Mesenchymal stem cell (in vitro differentiated cells and primary cell): ENCODE measurements around the gene ZPBP2.

Experiments
- DNase-seq: peaks from one replicate; pipeline ENCODE4 v3.0.0-alpha.2; 2013
- H2AFZ ChIP-seq: one replicate; pipeline ENCODE4 v1.6.1; 2013; ENCODE audit warnings: low read depth, mild to moderate bottlenecking, control low read depth, inconsistent platforms, low read length, moderate library complexity
- H2AK5ac ChIP-seq: 2 replicates; pipeline ENCODE4 v1.6.1; 2013; ENCODE audit warnings: low read length, moderate library complexity, mild to moderate bottlenecking, inconsistent platforms; ENCODE audit not compliant: severe bottlenecking
- H2BK120ac ChIP-seq: one replicate; pipeline ENCODE4 v1.6.1; 2013; ENCODE audit warnings: low read depth, mild to moderate bottlenecking, inconsistent platforms, low read length, moderate library complexity
- H2BK12ac ChIP-seq, 2 experiments: one replicate each; pipeline ENCODE4 v1.6.1; 2013; ENCODE audit warnings: inconsistent platforms in 2 of 2, low read length in 2 of 2, mild to moderate bottlenecking in 2 of 2, moderate library complexity in 2 of 2, control low read depth in 1 of 2
- H2BK15ac ChIP-seq: one replicate; pipeline ENCODE4 v1.6.1; 2013; ENCODE audit warnings: mild to moderate bottlenecking, low read depth, inconsistent platforms; ENCODE audit not compliant: poor library complexity, severe bottlenecking
- H2BK5ac ChIP-seq: 2 replicates; pipeline ENCODE4 v1.6.1; 2013; ENCODE audit warnings: low read depth, mild to moderate bottlenecking, low read length, control low read depth, inconsistent platforms; ENCODE audit not compliant: poor library complexity, severe bottlenecking
- H3K14ac ChIP-seq, 2 experiments: one replicate each; pipeline ENCODE4 v1.6.1; 2013; ENCODE audit warnings: inconsistent platforms in 2 of 2, low read length in 2 of 2, control low read depth in 1 of 2, mild to moderate bottlenecking in 1 of 2, moderate library complexity in 1 of 2
- H3K18ac ChIP-seq, 2 experiments: one replicate each; pipeline ENCODE4 v1.6.1; 2013; ENCODE audit warnings: inconsistent platforms in 2 of 2, low read length in 2 of 2, control low read depth in 1 of 2, low read depth in 1 of 2, mild to moderate bottlenecking in 1 of 2
- H3K23ac ChIP-seq, 2 experiments: one replicate each; pipeline ENCODE4 v1.6.1; 2013; ENCODE audit warnings: inconsistent platforms in 2 of 2, low read length in 2 of 2, mild to moderate bottlenecking in 2 of 2, moderate library complexity in 2 of 2, control low read depth in 1 of 2
- H3K27ac ChIP-seq: 2 replicates; pipeline ENCODE4 v1.5.1; 2013; ENCODE audit warnings: mild to moderate bottlenecking, moderate library complexity, low read length, control low read depth, inconsistent platforms; ENCODE audit not compliant: poor library complexity, severe bottlenecking
- H3K27me3 ChIP-seq, 2 experiments: 2 replicates each; pipeline versions ENCODE4 v1.6.1 to v1.7.0; 2013; ENCODE audit warnings: low read length in 2 of 2, mild to moderate bottlenecking in 2 of 2, moderate library complexity in 2 of 2, control low read depth in 1 of 2, inconsistent platforms in 1 of 2; ENCODE audit not compliant: control insufficient read depth in 1 of 2, insufficient read depth in 1 of 2
- H3K36me3 ChIP-seq, 2 experiments: 2 replicates each; pipeline versions ENCODE4 v1.6.1 to v1.7.0; 2013; ENCODE audit warnings: low read length in 2 of 2, control low read depth in 1 of 2, inconsistent platforms in 1 of 2, low read depth in 1 of 2, mild to moderate bottlenecking in 1 of 2; ENCODE audit not compliant: insufficient read depth in 2 of 2, control insufficient read depth in 1 of 2
- H3K4ac ChIP-seq, 2 experiments: one replicate each; pipeline ENCODE4 v1.6.1; 2013; ENCODE audit warnings: inconsistent platforms in 2 of 2, low read length in 2 of 2, mild to moderate bottlenecking in 2 of 2, moderate library complexity in 2 of 2, control low read depth in 1 of 2, low read depth in 1 of 2
- H3K4me1 ChIP-seq: 2 replicates; pipeline ENCODE4 v1.6.1; 2013; ENCODE audit warnings: low read depth, low read length, control low read depth; ENCODE audit not compliant: control insufficient read depth, insufficient read depth
- H3K4me2 ChIP-seq: 2 replicates; pipeline ENCODE4 v1.6.1; 2013; ENCODE audit warnings: low read length, mild to moderate bottlenecking, inconsistent platforms; ENCODE audit not compliant: poor library complexity, severe bottlenecking
- H3K4me3 ChIP-seq, 2 experiments: 2 replicates each; pipeline versions ENCODE4 v1.5.1 to v1.7.0; 2013; ENCODE audit warnings: low read length in 2 of 2, mild to moderate bottlenecking in 2 of 2, control low read depth in 1 of 2, low read depth in 1 of 2; ENCODE audit not compliant: insufficient read depth in 1 of 2
- H3K79me1 ChIP-seq: replicated peaks from 2 replicates; pipeline ENCODE4 v1.6.1; 2013; ENCODE audit warnings: mild to moderate bottlenecking, control low read depth, low read length, inconsistent platforms; ENCODE audit not compliant: poor library complexity, severe bottlenecking
- H3K9ac ChIP-seq: 2 replicates; pipeline ENCODE4 v1.7.0; 2013; ENCODE audit warnings: mild to moderate bottlenecking, low read length, moderate library complexity
- H3K9me3 ChIP-seq: 2 replicates; pipeline ENCODE4 v1.7.0; 2013; ENCODE audit warnings: mild to moderate bottlenecking, low read length; ENCODE audit not compliant: control insufficient read depth
- H4K8ac ChIP-seq: one replicate; pipeline ENCODE4 v1.6.1; 2013; ENCODE audit warnings: inconsistent platforms, mild to moderate bottlenecking, low read length, moderate library complexity
- H4K91ac ChIP-seq: one replicate; pipeline ENCODE4 v1.6.1; 2013; ENCODE audit warnings: mild to moderate bottlenecking, low read length, inconsistent platforms
- WGBS: methylation state at CpG from one replicate; pipeline ENCODE4 v1.1.7; 2013; ENCODE audit warnings: mixed read lengths; 5-methylcytosine and 5-hydroxymethylcytosine counted together

Gene ZPBP2

GRCh38 chr17:39904990-39905288, 36.9 kb downstream of the ZPBP2 start:
- Histone ChIP-seq H3K27me3 (no peaks in the 10 kb centered on the region), H2BK15ac (no peak overlapping the region), H3K79me1 (no peaks in the 10 kb centered on the region), H2AK5ac (no peak overlapping the region), H4K8ac (no peak overlapping the region), H3K4me1 (no peaks in the 10 kb centered on the region), H3K4me2 (no peak overlapping the region), H3K14ac (no peak overlapping the region), H2AFZ (no peak overlapping the region), H3K4ac (no peak overlapping the region), H3K27ac (no peak overlapping the region), H4K91ac (no peak overlapping the region), H2BK5ac (no peak overlapping the region), H2BK120ac (no peak overlapping the region), H3K23ac (no peak overlapping the region), H3K18ac (no peak overlapping the region), H3K4me3 (no peak overlapping the region), H3K36me3 (peaks cover 20 to 38% of the 10 kb centered on the region in 2 experiments), H3K9me3 (no peaks in the 10 kb centered on the region), H2BK12ac (no peak overlapping the region), H3K9ac (no peak overlapping the region)
- 90% methylated on average over 3 of the region's 3 CpGs for WGBS
- DNase-seq: no peak

GRCh38 chr17:39908789-39909352, 40.9 kb downstream of the ZPBP2 start:
- no peak overlapping the region for H3K4ac ChIP-seq
- H3K18ac ChIP-seq: no peak overlapping the region
- no peak overlapping the region for H3K27ac ChIP-seq
- no peak overlapping the region for H2BK12ac ChIP-seq
- no peaks in the 10 kb centered on the region for H3K4me1 ChIP-seq
- no peak overlapping the region for H3K4me3 ChIP-seq
- no peak overlapping the region for H2BK15ac ChIP-seq
- no peak overlapping the region for H3K4me2 ChIP-seq
- no peak overlapping the region for H4K8ac ChIP-seq
- no peak overlapping the region for H3K23ac ChIP-seq
- no peaks in the 10 kb centered on the region for H3K27me3 ChIP-seq
- H3K14ac ChIP-seq: no peak overlapping the region
- no peaks in the 10 kb centered on the region for H3K9me3 ChIP-seq
- H2AK5ac ChIP-seq: no peak overlapping the region
- peaks cover 33 to 58% of the 10 kb centered on the region in 2 experiments for H3K36me3 ChIP-seq
- no peaks in the 10 kb centered on the region for H3K79me1 ChIP-seq
- H4K91ac ChIP-seq: no peak overlapping the region
- 92% methylated on average over 6 of the region's 6 CpGs for WGBS
- no peak for DNase-seq
- H3K9ac ChIP-seq: no peak overlapping the region
- no peak overlapping the region for H2BK120ac ChIP-seq
- H2AFZ ChIP-seq: no peak overlapping the region
- H2BK5ac ChIP-seq: no peak overlapping the region

DNA sequence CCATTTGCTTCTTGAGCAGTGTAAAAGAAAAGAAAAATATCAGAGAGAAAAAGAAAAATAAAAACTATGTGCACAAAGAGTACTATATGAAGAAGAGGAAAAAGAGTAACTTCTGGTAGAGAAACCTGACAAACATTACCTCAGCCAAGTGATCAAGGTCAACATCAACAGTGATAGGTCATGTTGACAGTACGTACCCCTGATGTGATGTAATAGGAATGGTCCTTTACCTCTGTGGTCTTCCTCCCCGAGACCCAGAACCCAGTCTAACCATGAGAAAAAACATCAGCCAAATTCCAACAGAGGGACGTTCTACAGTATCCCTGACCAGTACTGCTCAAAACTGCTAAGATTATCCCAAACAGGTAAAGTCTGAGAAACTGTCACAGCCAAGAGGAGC, 46.0 kb downstream of the ZPBP2 start:
- no peak overlapping the region for H3K4ac ChIP-seq
- H3K9me3 ChIP-seq: no peaks in the 10 kb centered on the region
- no peak overlapping the region for H2AFZ ChIP-seq
- H3K14ac ChIP-seq: no peak overlapping the region
- H3K4me3 ChIP-seq: no peak overlapping the region
- no peaks in the 10 kb centered on the region for H3K27me3 ChIP-seq
- no peak overlapping the region for H2AK5ac ChIP-seq
- H2BK12ac ChIP-seq: no peak overlapping the region
- no peak overlapping the region for H2BK15ac ChIP-seq
- H3K18ac ChIP-seq: no peak overlapping the region
- H2BK120ac ChIP-seq: no peak overlapping the region
- H4K91ac ChIP-seq: no peak overlapping the region
- H3K9ac ChIP-seq: no peak overlapping the region
- H3K79me1 ChIP-seq: no peaks in the 10 kb centered on the region
- H3K27ac ChIP-seq: no peak overlapping the region
- H3K4me1 ChIP-seq: no peaks in the 10 kb centered on the region
- WGBS: 100% methylated on average over 2 of the region's 3 CpGs
- H3K4me2 ChIP-seq: no peak overlapping the region
- H2BK5ac ChIP-seq: no peak overlapping the region
- H4K8ac ChIP-seq: no peak overlapping the region
- no peak for DNase-seq
- H3K23ac ChIP-seq: no peak overlapping the region
- H3K36me3 ChIP-seq: peaks cover 20 to 52% of the 10 kb centered on the region in 2 experiments

- H3K14ac ChIP-seq: no peak overlapping the region
- DNase-seq: no peak
- no peak overlapping the region for H3K9ac ChIP-seq
- no peak overlapping the region for H4K91ac ChIP-seq
- no peaks in the 10 kb centered on the region for H3K27me3 ChIP-seq
- H3K9me3 ChIP-seq: no peaks in the 10 kb centered on the region
- no peak overlapping the region for H3K27ac ChIP-seq
- H3K23ac ChIP-seq: no peak overlapping the region
- H3K36me3 ChIP-seq: peaks cover 25 to 50% of the 10 kb centered on the region in 2 experiments
- no peaks in the 10 kb centered on the region for H3K4me1 ChIP-seq
- no peak overlapping the region for H2AFZ ChIP-seq
- no peak overlapping the region for H2BK5ac ChIP-seq
- no peak overlapping the region for H4K8ac ChIP-seq
- no peak overlapping the region for H3K18ac ChIP-seq
- no peak overlapping the region for H2BK15ac ChIP-seq
- H3K79me1 ChIP-seq: peaks cover 2% of the 10 kb centered on the region
- no peak overlapping the region for H3K4me2 ChIP-seq
- WGBS: 95% methylated on average over 2 of the region's 4 CpGs
- no peak overlapping the region for H3K4ac ChIP-seq
- no peak overlapping the region for H3K4me3 ChIP-seq
- H2AK5ac ChIP-seq: no peak overlapping the region
- H2BK12ac ChIP-seq: no peak overlapping the region
- H2BK120ac ChIP-seq: no peak overlapping the region
These were observed 47.6 kb downstream of the ZPBP2 start for GRCh38 chr17:39915559-39915958.
